ENCODE results near the gene COL5A1. TPM values are rescaled to one million over a fixed set of nuclear protein-coding genes. Genes with fewer than 3 reads are reported as not detected.

COL5A1 gene
- total RNA-seq, 5 donors from 2014 or later (not counting 1 experiment from before 2014, with no cell fraction given), result 0.18 to 2.3 (median 1.7) TPM

GRCh38 chr9:134680393-134681060, 38.9 kb downstream of the COL5A1 start:
- no peak for ATAC-seq (replicated peaks in 1 of 4)

GRCh38 chr9:134681061-134681661, 39.6 kb downstream of the COL5A1 start:
- no peaks in the 10 kb centered on the region for H3K9me3 ChIP-seq
- ChIA-PET POLR2A (no interaction called here), CTCF (no interaction called here)
- DNase-seq, result no peak
- H3K36me3 Mint-ChIP-seq, result no peaks in the 10 kb centered on the region
- no peak overlapping the region for H3K27ac ChIP-seq (ENCODE audit: low read length)
- peaks cover 0 to 10% of the 10 kb centered on the region in 2 experiments for H3K27me3 ChIP-seq (replicated peaks in 1 of 2; ENCODE audit: control insufficient read depth in 2 of 2, extremely low read depth in 1 of 2, insufficient read depth in 2 of 2, low read length in 1 of 2)
- H3K4me3 Mint-ChIP-seq, result no peak overlapping the region
- H3K4me1 ChIP-seq (ENCODE audit: control insufficient read depth in 1 of 2, extremely low read depth in 1 of 2, insufficient read depth in 2 of 2, low read length in 2 of 2), result no peaks in the 10 kb centered on the region
- WGBS (ENCODE audit: insufficient coverage), result 84% methylated on average over 15 of the region's 22 CpGs
- no peaks in the 10 kb centered on the region for H3K4me1 Mint-ChIP-seq
- H3K9me3 Mint-ChIP-seq, result peaks cover 3 to 8% (median 6%) of the 10 kb centered on the region in 3 donors
- no peak overlapping the region for H3K4me3 ChIP-seq (ENCODE audit: control insufficient read depth in 1 of 2, extremely low read depth in 1 of 2, low read length in 1 of 2)
- no peak for ATAC-seq (replicated peaks in 1 of 4)
- H3K27me3 Mint-ChIP-seq, result peaks cover 0 to 6% of the 10 kb centered on the region in 2 donors
- no peaks in the 10 kb centered on the region for H3K36me3 ChIP-seq (ENCODE audit: control insufficient read depth in 2 of 2, extremely low read depth in 1 of 2, insufficient read depth in 1 of 2, low read length in 1 of 2)
- no peak overlapping the region for H3K27ac Mint-ChIP-seq

More at GRCh38 chr9:134680393-134681060, 38.9 kb downstream of the COL5A1 start:
- H3K4me3 ChIP-seq (ENCODE audit: control insufficient read depth in 1 of 2, extremely low read depth in 1 of 2, low read length in 1 of 2), result no peak overlapping the region
- no peak overlapping the region for H3K4me3 Mint-ChIP-seq
- peaks cover 0 to 12% of the 10 kb centered on the region in 2 experiments for H3K27me3 ChIP-seq (replicated peaks in 1 of 2; ENCODE audit: control insufficient read depth in 2 of 2, extremely low read depth in 1 of 2, insufficient read depth in 2 of 2, low read length in 1 of 2)
- DNase-seq, result no peak
- ChIA-PET CTCF (no interaction called here), POLR2A (no interaction called here)
- H3K36me3 Mint-ChIP-seq, result no peaks in the 10 kb centered on the region
- H3K36me3 ChIP-seq (ENCODE audit: control insufficient read depth in 2 of 2, extremely low read depth in 1 of 2, insufficient read depth in 1 of 2, low read length in 1 of 2), result no peaks in the 10 kb centered on the region
- H3K9me3 Mint-ChIP-seq, result peaks cover 6 to 12% (median 7%) of the 10 kb centered on the region in 3 donors
- H3K27ac Mint-ChIP-seq, result no peak overlapping the region
- peaks cover 0 to 6% of the 10 kb centered on the region in 2 donors for H3K27me3 Mint-ChIP-seq
- WGBS (ENCODE audit: insufficient coverage), result 87% methylated on average over 15 of the region's 18 CpGs
- no peaks in the 10 kb centered on the region for H3K4me1 ChIP-seq (ENCODE audit: control insufficient read depth in 1 of 2, extremely low read depth in 1 of 2, insufficient read depth in 2 of 2, low read length in 2 of 2)
- H3K4me1 Mint-ChIP-seq, result no peaks in the 10 kb centered on the region
- no peak overlapping the region for H3K27ac ChIP-seq (ENCODE audit: low read length)
- H3K9me3 ChIP-seq, result no peaks in the 10 kb centered on the region

GRCh38 chr9:134682026-134682425, 40.4 kb downstream of the COL5A1 start:
- POLR2A ChIA-PET, result no interaction called here
- 84% methylated on average over 13 of the region's 15 CpGs for WGBS (ENCODE audit: insufficient coverage)
- Histone ChIP-seq H3K9me3 (no peaks in the 10 kb centered on the region), H3K27ac (ENCODE audit: low read length) (no peak overlapping the region), H3K4me1 (ENCODE audit: control insufficient read depth in 1 of 2, extremely low read depth in 1 of 2, insufficient read depth in 2 of 2, low read length in 2 of 2) (no peaks in the 10 kb centered on the region), H3K27me3 (replicated peaks in 1 of 2; ENCODE audit: control insufficient read depth in 2 of 2, extremely low read depth in 1 of 2, insufficient read depth in 2 of 2, low read length in 1 of 2) (peaks cover 0 to 10% of the 10 kb centered on the region in 2 experiments), H3K36me3 (ENCODE audit: control insufficient read depth in 2 of 2, extremely low read depth in 1 of 2, insufficient read depth in 1 of 2, low read length in 1 of 2) (no peaks in the 10 kb centered on the region), H3K4me3 (ENCODE audit: control insufficient read depth in 1 of 2, extremely low read depth in 1 of 2, low read length in 1 of 2) (no peak overlapping the region)
- Mint-ChIP-seq H3K9me3 (no peaks in the 10 kb centered on the region), H3K27ac (no peak overlapping the region), H3K4me1 (no peaks in the 10 kb centered on the region), H3K36me3 (no peaks in the 10 kb centered on the region), H3K4me3 (no peak overlapping the region), H3K27me3 (peaks cover 0 to 6% of the 10 kb centered on the region in 2 donors)
- CTCF ChIA-PET, result no interaction called here
- DNase-seq (no peak), ATAC-seq (replicated peaks in 1 of 4) (no peak)

- H3K4me3 Mint-ChIP-seq, result no peak overlapping the region
These were observed 41.2 kb downstream of the COL5A1 start for GRCh38 chr9:134682651-134683364.

GRCh38 chr9:134683714-134684374, 42.2 kb downstream of the COL5A1 start:
- Histone ChIP-seq H3K27ac (ENCODE audit: low read length) (no peak overlapping the region), H3K4me1 (ENCODE audit: control insufficient read depth in 1 of 2, extremely low read depth in 1 of 2, insufficient read depth in 2 of 2, low read length in 2 of 2) (no peaks in the 10 kb centered on the region), H3K9me3 (no peaks in the 10 kb centered on the region), H3K4me3 (ENCODE audit: control insufficient read depth in 1 of 2, extremely low read depth in 1 of 2, low read length in 1 of 2) (no peak overlapping the region), H3K27me3 (replicated peaks in 1 of 2; ENCODE audit: control insufficient read depth in 2 of 2, extremely low read depth in 1 of 2, insufficient read depth in 2 of 2, low read length in 1 of 2) (peaks cover 0 to 17% of the 10 kb centered on the region in 2 experiments), H3K36me3 (ENCODE audit: control insufficient read depth in 2 of 2, extremely low read depth in 1 of 2, insufficient read depth in 1 of 2, low read length in 1 of 2) (no peaks in the 10 kb centered on the region)
- DNase-seq (no peak), ATAC-seq (replicated peaks in 1 of 4) (no peak)
- H3K9me3 Mint-ChIP-seq, result no peaks in the 10 kb centered on the region
- CTCF ChIA-PET, result no interaction called here
- no peaks in the 10 kb centered on the region for H3K36me3 Mint-ChIP-seq
- no peak overlapping the region for H3K4me3 Mint-ChIP-seq
- POLR2A ChIA-PET, result no interaction called here
- 85% methylated on average over 18 of the region's 22 CpGs for WGBS (ENCODE audit: insufficient coverage)
- H3K27ac Mint-ChIP-seq, result no peak overlapping the region
- no peaks in the 10 kb centered on the region for H3K4me1 Mint-ChIP-seq
- no peaks in the 10 kb centered on the region for H3K27me3 Mint-ChIP-seq

More at GRCh38 chr9:134682651-134683364, 41.2 kb downstream of the COL5A1 start:
- no peak for ATAC-seq (replicated peaks in 1 of 4)
- Histone ChIP-seq H3K27me3 (replicated peaks in 1 of 2; ENCODE audit: control insufficient read depth in 2 of 2, extremely low read depth in 1 of 2, insufficient read depth in 2 of 2, low read length in 1 of 2) (peaks cover 0 to 8% of the 10 kb centered on the region in 2 experiments), H3K36me3 (ENCODE audit: control insufficient read depth in 2 of 2, extremely low read depth in 1 of 2, insufficient read depth in 1 of 2, low read length in 1 of 2) (no peaks in the 10 kb centered on the region), H3K4me1 (ENCODE audit: control insufficient read depth in 1 of 2, extremely low read depth in 1 of 2, insufficient read depth in 2 of 2, low read length in 2 of 2) (no peaks in the 10 kb centered on the region), H3K4me3 (ENCODE audit: control insufficient read depth in 1 of 2, extremely low read depth in 1 of 2, low read length in 1 of 2) (no peak overlapping the region), H3K27ac (ENCODE audit: low read length) (no peak overlapping the region), H3K9me3 (no peaks in the 10 kb centered on the region)
- no peaks in the 10 kb centered on the region for H3K36me3 Mint-ChIP-seq
- H3K9me3 Mint-ChIP-seq, result no peaks in the 10 kb centered on the region
- peaks cover 0 to 6% of the 10 kb centered on the region in 2 donors for H3K27me3 Mint-ChIP-seq
- H3K27ac Mint-ChIP-seq, result no peak overlapping the region
- WGBS (ENCODE audit: insufficient coverage), result 66% methylated on average over 20 of the region's 25 CpGs
- CTCF ChIA-PET, result no interaction called here
- no peak for DNase-seq
- POLR2A ChIA-PET, result no interaction called here
- no peaks in the 10 kb centered on the region for H3K4me1 Mint-ChIP-seq

GRCh38 chr9:134684375-134684723, 42.7 kb downstream of the COL5A1 start:
- no peak overlapping the region for H3K27ac ChIP-seq (ENCODE audit: low read length)
- H3K4me1 Mint-ChIP-seq, result no peaks in the 10 kb centered on the region
- H3K4me1 ChIP-seq (ENCODE audit: control insufficient read depth in 1 of 2, extremely low read depth in 1 of 2, insufficient read depth in 2 of 2, low read length in 2 of 2), result no peaks in the 10 kb centered on the region
- ATAC-seq (replicated peaks in 1 of 4), result no peak
- ChIA-PET POLR2A (no interaction called here), CTCF (no interaction called here)
- H3K27me3 Mint-ChIP-seq, result no peaks in the 10 kb centered on the region
- no peak overlapping the region for H3K27ac Mint-ChIP-seq
- no peak overlapping the region for H3K4me3 ChIP-seq (ENCODE audit: control insufficient read depth in 1 of 2, extremely low read depth in 1 of 2, low read length in 1 of 2)
- H3K27me3 ChIP-seq (replicated peaks in 1 of 2; ENCODE audit: control insufficient read depth in 2 of 2, extremely low read depth in 1 of 2, insufficient read depth in 2 of 2, low read length in 1 of 2), result peaks cover 0 to 19% of the 10 kb centered on the region in 2 experiments
- H3K4me3 Mint-ChIP-seq, result no peak overlapping the region
- no peaks in the 10 kb centered on the region for H3K9me3 Mint-ChIP-seq
- WGBS (ENCODE audit: insufficient coverage), result 77% methylated on average over 3 of the region's 3 CpGs
- H3K36me3 Mint-ChIP-seq, result no peaks in the 10 kb centered on the region
- H3K36me3 ChIP-seq (ENCODE audit: control insufficient read depth in 2 of 2, extremely low read depth in 1 of 2, insufficient read depth in 1 of 2, low read length in 1 of 2), result no peaks in the 10 kb centered on the region
- no peak for DNase-seq
- no peaks in the 10 kb centered on the region for H3K9me3 ChIP-seq

Data from T-cell (primary cell).